Regular cardiac myocyte (primary cell): ENCODE results near the gene OR4N2. TPM values are rescaled to one million over a fixed set of nuclear protein-coding genes. Genes with fewer than 3 reads are reported as not detected.

Source experiments
- total RNA-seq: library from RNA; depleted of rRNA; stranded (reverse); fragments of >200 nt; gene quantifications from 2 replicates; pipeline ENCODE4 v1.2.3, GENCODE V29; 2014

Gene OR4N2, protein sequence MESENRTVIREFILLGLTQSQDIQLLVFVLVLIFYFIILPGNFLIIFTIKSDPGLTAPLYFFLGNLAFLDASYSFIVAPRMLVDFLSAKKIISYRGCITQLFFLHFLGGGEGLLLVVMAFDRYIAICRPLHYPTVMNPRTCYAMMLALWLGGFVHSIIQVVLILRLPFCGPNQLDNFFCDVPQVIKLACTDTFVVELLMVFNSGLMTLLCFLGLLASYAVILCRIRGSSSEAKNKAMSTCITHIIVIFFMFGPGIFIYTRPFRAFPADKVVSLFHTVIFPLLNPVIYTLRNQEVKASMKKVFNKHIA
- total RNA-seq: not detected in 2 replicates

DNA sequence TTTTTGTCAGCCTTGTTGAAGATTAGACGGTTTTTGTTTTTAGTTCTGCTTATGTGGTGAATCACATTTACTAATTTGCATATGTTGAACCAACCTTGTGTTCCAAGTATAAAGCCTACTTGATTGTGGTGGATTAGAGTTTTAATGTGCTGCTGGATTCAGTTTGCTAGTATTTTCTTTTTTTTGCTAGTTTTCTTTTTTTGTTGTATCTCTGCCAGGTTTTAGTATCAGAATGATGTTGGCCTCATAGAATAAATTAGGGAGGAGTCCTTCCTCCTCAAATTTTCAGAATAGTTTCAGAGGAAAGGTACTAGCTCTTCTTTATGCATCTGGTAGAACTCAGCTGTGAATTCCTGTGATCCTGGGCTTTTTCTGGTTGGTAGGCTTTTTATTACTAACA is at the start of gene OR4N2:
Gene OR4N2 (plus strand): TSS at position 301 of the 400 bp plus-strand sequence. CDS start 23,679 bp downstream, outside the sequence.

DNA sequence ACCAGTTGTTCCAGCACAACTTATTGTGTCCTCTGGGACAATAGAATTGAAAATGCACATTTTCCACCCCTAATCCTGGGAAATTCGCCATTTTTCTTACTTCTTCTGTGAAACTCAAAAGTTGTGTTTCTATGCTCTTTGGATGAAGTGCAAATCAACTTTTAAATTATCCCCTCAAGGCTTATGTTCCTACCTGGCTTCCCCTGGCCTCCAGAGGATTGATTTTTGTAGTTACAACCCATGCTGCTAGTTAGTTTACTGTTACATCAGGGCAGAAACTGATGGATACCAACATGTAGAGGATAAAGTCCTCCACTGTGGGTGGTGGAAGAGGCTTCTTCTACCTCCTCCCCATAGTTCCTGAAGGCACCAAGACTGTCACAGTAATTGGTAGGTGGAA is 30.4 kb upstream of the OR4N2 start, which contains the start of gene OR4M1:
Gene OR4M1 (plus strand): TSS at position 301 of the 400 bp plus-strand sequence. CDS start 6,819 bp downstream, outside the sequence.

DNA sequence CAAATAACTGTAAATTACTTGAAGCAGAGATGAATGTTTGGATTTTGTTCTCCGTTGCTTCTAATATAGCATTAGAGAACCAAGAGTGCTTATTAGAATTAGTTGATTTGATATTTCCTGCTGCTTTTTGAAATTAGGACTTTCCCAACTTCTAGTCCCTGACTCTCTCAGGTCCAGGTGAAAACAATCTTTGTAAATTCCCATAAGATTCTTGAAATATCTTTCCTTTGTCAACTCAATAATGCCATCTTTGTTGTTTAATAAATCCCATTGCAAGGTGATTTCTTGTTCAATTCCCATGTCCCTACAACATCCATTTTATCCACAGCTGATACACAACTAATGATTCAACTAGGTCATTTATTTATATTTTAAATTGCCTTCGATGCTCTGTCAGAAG is 71.3 kb downstream of the OR4N2 start, which contains the start of gene OR4K2:
Gene OR4K2 (plus strand): TSS at position 301 of the 400 bp plus-strand sequence. CDS start 1,126 bp downstream, outside the sequence.

Other genes starting within 250 kb of the OR4N2 start
- not detected in 2 replicates for gene OR11H2, start 89.9 kb upstream of the OR4N2 start, total RNA-seq
- gene OR4Q3, start 60.2 kb upstream of the OR4N2 start, total RNA-seq: not detected in 2 replicates
- not detected in 2 replicates for gene OR4M1, start 30.3 kb upstream of the OR4N2 start, total RNA-seq
- gene OR4K2, start 71.4 kb downstream of the OR4N2 start, total RNA-seq: not detected in 2 replicates
- not detected in 2 replicates for gene OR4K5, start 116.8 kb downstream of the OR4N2 start, total RNA-seq
- not detected in 2 replicates for gene OR4K1, start 127.1 kb downstream of the OR4N2 start, total RNA-seq
- gene OR4K15, start 171.8 kb downstream of the OR4N2 start, total RNA-seq: not detected in 2 replicates
- not detected in 2 replicates for gene OR4Q2, start 198.4 kb downstream of the OR4N2 start, total RNA-seq
- gene OR4K14, start 215.5 kb downstream of the OR4N2 start, total RNA-seq: not detected in 2 replicates
- not detected in 2 replicates for gene OR4K13, start 232.3 kb downstream of the OR4N2 start, total RNA-seq